ENCODE measurements around the gene GNAI3. TPM values are rescaled to one million over a fixed set of nuclear protein-coding genes. Genes with fewer than 3 reads are reported as not detected.
A peak's percentile ranks its signal among the peaks of the same experiment; 100 is the strongest.

Gene GNAI3
- polyA plus RNA-seq, 2 of the 4 experiments (the other 2 are of a cell fraction) = 5.3 to 8.7 TPM

- POLR2A ChIA-PET = no interaction called here
- WGBS (ENCODE audit: missing lambda C conversion rate) = 76% methylated on average over 3 of the region's 3 CpGs
- no peak for FAIRE-seq
Measured at GRCh38 chr1:109616391-109616790, 68.0 kb downstream of the GNAI3 start.

DNA sequence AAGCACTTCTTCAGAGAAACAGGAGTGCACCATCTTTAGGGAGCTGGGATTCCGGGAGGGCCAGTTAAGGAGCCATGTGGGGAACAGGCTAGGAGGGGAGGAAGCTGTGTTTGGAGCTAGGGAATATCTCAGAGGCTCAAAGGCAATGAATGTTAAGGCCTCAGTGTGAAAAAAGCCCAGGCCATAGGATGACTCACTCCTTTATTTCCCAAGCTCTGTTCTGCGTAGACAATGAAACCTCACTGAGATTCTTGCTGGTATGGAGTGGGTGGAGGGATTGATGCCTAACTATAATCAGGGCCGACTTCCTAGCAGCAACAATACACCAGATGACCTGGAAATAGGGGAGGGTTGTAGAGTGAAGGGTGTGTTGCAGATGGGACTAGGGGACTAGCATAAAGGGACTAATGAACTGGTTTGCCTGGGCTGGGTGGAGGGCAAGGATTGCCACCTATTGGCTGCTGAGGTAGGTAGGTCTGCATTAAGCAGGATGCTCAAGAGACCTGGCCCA is 68.9 kb downstream of the GNAI3 start:
- Histone ChIP-seq H3K27ac (peak overlapping the region in 1 of 2 experiments; percentile 50; a peak in 2 of 6 replicates), H3K4me1 (peaks cover 31% of the 10 kb centered on the region), H3K4me2 (no peak overlapping the region; the same call in 2 of the 3 replicates), H3K9me3 (no peaks in the 10 kb centered on the region), H3K4me3 (no peak overlapping the region)
- CTCF ChIA-PET = interaction anchor here (0.9 to 1.6 kb wide), 5 partner anchors 16 to 70 kb away, joined by 3 to 6 read pairs (median 3); no protein-coding TSS in a partner anchor
- POLR2A ChIA-PET = interaction anchor here (1.1 kb wide), 1 partner anchor 69 kb away, joined by 12 read pairs; the partner anchor contains the start of gene GNAI3
- TF ChIP-seq FOSL2 (IDR thresholded peaks at IDR 0.05) (no peak; the same call in 1 of the 2 replicates), FOSL2 (CRISPR knock-in tag; IDR thresholded peaks at IDR 0.05) (peak; percentile 56), RAD21 (conservative IDR thresholded peaks at IDR 0.05 in 1 of 2, IDR thresholded peaks at IDR 0.05 in 1 of 2) (peak in 1 of 2 experiments; percentile 11; a peak in 1 of 5 replicates), NR3C1 (IDR thresholded peaks at IDR 0.05) (no peak), USF2 (IDR thresholded peaks at IDR 0.05) (no peak)
- TF ChIP-seq, protein P1, sequence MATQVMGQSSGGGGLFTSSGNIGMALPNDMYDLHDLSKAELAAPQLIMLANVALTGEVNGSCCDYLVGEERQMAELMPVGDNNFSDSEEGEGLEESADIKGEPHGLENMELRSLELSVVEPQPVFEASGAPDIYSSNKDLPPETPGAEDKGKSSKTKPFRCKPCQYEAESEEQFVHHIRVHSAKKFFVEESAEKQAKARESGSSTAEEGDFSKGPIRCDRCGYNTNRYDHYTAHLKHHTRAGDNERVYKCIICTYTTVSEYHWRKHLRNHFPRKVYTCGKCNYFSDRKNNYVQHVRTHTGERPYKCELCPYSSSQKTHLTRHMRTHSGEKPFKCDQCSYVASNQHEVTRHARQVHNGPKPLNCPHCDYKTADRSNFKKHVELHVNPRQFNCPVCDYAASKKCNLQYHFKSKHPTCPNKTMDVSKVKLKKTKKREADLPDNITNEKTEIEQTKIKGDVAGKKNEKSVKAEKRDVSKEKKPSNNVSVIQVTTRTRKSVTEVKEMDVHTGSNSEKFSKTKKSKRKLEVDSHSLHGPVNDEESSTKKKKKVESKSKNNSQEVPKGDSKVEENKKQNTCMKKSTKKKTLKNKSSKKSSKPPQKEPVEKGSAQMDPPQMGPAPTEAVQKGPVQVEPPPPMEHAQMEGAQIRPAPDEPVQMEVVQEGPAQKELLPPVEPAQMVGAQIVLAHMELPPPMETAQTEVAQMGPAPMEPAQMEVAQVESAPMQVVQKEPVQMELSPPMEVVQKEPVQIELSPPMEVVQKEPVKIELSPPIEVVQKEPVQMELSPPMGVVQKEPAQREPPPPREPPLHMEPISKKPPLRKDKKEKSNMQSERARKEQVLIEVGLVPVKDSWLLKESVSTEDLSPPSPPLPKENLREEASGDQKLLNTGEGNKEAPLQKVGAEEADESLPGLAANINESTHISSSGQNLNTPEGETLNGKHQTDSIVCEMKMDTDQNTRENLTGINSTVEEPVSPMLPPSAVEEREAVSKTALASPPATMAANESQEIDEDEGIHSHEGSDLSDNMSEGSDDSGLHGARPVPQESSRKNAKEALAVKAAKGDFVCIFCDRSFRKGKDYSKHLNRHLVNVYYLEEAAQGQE (IDR thresholded peaks at IDR 0.05) = no peak
- 55% methylated on average over 3 of the region's 3 CpGs for whole genome bisulfite sequencing (ENCODE audit: missing lambda C conversion rate)
- DNase-seq (ENCODE audit: low read depth in 1 of 2, low spot score in 1 of 2) (peak in 1 of 2 experiments; percentile 22), FAIRE-seq (no peak), ATAC-seq (no peak)

More at GRCh38 chr1:109616391-109616790, 68.0 kb downstream of the GNAI3 start:
- Histone ChIP-seq H3K27ac (no peak overlapping the region), H3K4me3 (no peak overlapping the region), H3K4me2 (no peak overlapping the region), H3K9me3 (no peaks in the 10 kb centered on the region), H3K4me1 (peaks cover 22% of the 10 kb centered on the region)
- DNase-seq (ENCODE audit: low read depth in 1 of 2, low spot score in 1 of 2) (no peak), ATAC-seq (no peak)
- CTCF ChIA-PET = interaction anchor here (1.0 to 2.1 kb wide), 5 partner anchors 17 to 71 kb away, joined by 3 to 6 read pairs (median 4); no protein-coding TSS in a partner anchor
- TF ChIP-seq NPAS2 (CRISPR knock-in tag; IDR thresholded peaks at IDR 0.05; ENCODE audit: borderline replicate concordance) (no peak), RARB (CRISPR knock-in tag; IDR thresholded peaks at IDR 0.05) (no peak), TP53 (CRISPR knock-in tag; IDR thresholded peaks at IDR 0.05) (no peak), HMGXB4 (CRISPR knock-in tag; IDR thresholded peaks at IDR 0.05; ENCODE audit: borderline replicate concordance) (no peak), KDM5A (IDR thresholded peaks at IDR 0.05) (no peak), POLR2AphosphoS2 (conservative IDR thresholded peaks at IDR 0.05; ENCODE audit: low read length) (no peak), JUN (IDR thresholded peaks at IDR 0.05) (no peak), TFCP2L1 (CRISPR knock-in tag; IDR thresholded peaks at IDR 0.05) (no peak)
- TF ChIP-seq, protein P2, sequence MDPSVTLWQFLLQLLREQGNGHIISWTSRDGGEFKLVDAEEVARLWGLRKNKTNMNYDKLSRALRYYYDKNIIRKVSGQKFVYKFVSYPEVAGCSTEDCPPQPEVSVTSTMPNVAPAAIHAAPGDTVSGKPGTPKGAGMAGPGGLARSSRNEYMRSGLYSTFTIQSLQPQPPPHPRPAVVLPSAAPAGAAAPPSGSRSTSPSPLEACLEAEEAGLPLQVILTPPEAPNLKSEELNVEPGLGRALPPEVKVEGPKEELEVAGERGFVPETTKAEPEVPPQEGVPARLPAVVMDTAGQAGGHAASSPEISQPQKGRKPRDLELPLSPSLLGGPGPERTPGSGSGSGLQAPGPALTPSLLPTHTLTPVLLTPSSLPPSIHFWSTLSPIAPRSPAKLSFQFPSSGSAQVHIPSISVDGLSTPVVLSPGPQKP (IDR thresholded peaks at IDR 0.05; ENCODE audit: low read depth, low read length) = no peak

Measured in A549 (cell line).